Neuron (in vitro differentiated cells): Measurements from ENCODE around the gene GET4.
"Not testable (repeated sequence)": the region's sequence is repeated elsewhere in the genome, so short reads cannot be mapped to it uniquely, and the experiment has no call there.

ENCODE experiments used
- H2AFZ ChIP-seq: one replicate; pipeline ENCODE4 v1.6.1; 2013; ENCODE audit warnings: low read depth, mild to moderate bottlenecking, inconsistent platforms, low read length, moderate library complexity
- H3K27me3 ChIP-seq: one replicate; pipeline ENCODE4 v1.6.1; 2013; ENCODE audit warnings: low read length; ENCODE audit not compliant: insufficient read depth
- H3K36me3 ChIP-seq: one replicate; pipeline ENCODE4 v1.6.1; 2013; ENCODE audit warnings: low read length; ENCODE audit not compliant: insufficient read depth
- H3K4me1 ChIP-seq: one replicate; pipeline ENCODE4 v1.6.1; 2013; ENCODE audit warnings: low read length; ENCODE audit not compliant: insufficient read depth
- H3K4me3 ChIP-seq: 2 replicates; pipeline ENCODE4 v1.5.1; 2013; ENCODE audit warnings: mild to moderate bottlenecking, low read length, moderate library complexity
- H3K9me3 ChIP-seq: one replicate; pipeline ENCODE4 v1.6.1; 2013; ENCODE audit warnings: low read length

Gene GET4

DNA sequence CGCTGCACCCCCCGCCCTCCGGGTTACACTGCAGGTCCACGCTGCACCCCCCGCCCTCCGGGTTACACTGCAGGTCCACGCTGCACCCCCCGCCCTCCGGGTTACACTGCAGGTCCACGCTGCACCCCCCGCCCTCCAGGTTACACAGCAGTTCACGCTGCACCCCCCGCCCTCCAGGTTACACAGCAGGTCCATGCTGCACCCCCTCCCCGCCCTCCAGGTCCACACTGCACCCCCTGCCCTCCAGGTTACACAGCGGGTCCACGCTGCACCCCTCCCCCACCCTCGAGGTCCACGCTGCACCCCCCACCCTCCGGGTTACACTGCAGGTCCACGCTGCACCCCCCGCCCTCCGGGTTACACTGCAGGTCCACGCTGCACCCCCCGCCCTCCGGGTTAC is 47.7 kb downstream of the GET4 start:
- not testable (repeated sequence) for H3K4me1 ChIP-seq, H2AFZ ChIP-seq, H3K27me3 ChIP-seq, H3K4me3 ChIP-seq, H3K36me3 ChIP-seq, H3K9me3 ChIP-seq

DNA sequence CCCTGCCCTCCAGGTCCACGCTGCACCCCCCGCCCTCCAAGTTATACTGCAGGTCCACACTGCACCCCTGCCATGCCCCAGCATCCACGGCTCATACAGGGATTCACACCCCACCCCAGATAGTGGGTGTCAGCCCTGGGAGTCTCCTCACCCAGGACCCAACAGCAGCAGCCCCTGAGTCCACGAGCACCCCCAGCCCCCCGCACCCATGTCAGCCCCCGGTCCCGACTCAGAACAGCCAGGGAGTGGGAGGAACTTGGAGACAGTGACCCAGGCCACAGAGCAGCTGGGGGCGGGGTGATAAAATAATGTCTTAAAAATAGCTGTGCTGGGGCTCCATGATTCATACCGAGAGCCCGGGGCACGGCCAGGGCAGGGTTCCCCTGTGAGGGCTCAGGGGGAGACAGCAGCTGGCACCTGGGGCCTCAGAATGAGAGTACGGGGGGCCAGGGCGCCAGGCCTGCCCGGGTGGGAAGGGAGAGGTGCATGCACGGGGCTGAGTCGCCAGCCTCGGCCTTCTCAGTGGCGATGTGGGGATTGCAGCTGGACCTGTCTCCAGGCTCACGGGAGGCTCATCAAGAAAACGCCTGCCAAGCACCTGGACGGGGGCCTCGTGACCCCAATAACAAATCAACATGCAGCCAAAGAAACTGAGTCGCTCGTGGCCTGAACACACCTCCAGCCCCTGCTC is 48.3 kb downstream of the GET4 start:
- Histone ChIP-seq H3K9me3 (no peaks in the 10 kb centered on the region), H3K27me3 (peaks cover 10% of the 10 kb centered on the region), H3K36me3 (no peaks in the 10 kb centered on the region), H3K4me3 (no peak overlapping the region), H3K4me1 (peaks cover 8% of the 10 kb centered on the region), H2AFZ (no peak overlapping the region)

DNA sequence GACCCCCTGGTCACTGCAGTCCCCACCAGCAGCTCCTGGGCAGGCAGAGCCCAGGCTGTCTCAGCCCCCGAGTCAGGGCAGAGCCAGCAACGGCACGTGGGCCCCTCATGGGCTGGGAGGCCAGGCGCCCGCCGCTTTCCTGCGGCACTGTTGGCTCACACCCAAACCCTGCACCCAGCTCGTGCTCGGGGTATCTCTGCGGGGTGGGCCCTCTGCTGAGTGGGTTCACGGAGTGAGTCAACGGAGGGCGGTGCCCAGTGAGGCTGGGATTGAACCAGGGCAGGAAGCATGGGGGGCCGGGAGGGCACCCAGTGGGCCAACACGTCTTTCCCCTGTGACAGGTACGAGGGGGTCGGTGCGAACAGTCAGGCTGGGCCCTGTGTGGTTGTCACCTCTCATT is 49.2 kb downstream of the GET4 start:
- no peaks in the 10 kb centered on the region for H3K36me3 ChIP-seq
- H2AFZ ChIP-seq: no peak overlapping the region
- H3K4me3 ChIP-seq: no peak overlapping the region
- H3K27me3 ChIP-seq: peaks cover 10% of the 10 kb centered on the region
- no peaks in the 10 kb centered on the region for H3K9me3 ChIP-seq
- H3K4me1 ChIP-seq: peaks cover 8% of the 10 kb centered on the region

DNA sequence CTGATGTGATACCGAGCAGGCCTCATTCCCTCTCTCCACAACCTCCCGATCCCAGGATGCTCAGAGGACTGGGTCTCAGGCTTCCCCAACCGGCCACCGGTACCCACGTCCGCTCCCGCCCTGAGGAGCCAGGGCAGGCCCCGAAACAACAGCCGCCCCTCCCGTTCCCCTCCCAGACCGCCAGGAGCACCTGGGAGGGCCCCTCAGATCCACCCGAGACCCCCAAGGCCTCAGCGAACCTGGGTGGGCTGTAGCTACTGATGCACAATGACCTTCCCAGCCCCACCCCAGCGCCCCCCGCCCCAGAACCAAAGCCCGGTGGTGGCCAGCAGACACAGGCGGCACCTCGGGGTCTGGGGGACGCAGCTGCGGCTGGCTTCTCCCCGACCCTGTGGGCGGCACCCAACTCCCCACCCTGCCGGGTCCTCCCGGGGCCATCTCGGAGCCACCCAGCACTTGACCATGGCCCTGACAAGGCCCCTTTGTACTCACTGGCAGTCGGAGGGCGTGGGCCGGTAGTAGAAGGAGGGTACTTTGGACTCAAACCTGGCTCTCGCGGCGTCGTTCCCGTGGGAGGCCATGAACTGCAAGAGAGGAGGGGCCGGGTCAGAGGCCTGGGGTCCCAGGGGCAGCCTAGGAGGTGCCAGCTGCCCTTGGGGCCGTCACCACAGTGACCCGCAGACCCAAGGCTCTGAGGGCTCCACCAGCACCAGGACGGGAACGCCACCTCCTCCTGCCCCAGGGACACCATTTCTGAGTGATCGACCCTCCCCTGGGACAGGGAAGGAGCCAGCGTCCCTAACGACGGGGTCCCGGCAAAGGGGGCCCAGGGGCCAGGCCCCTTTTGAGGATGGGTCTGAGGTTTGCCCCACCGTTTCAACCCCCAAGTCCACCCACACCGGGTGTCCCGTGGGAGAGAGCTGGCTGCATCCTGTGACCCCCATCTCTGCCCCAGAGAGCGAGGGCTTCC is 50.0 kb downstream of the GET4 start:
- Histone ChIP-seq H2AFZ (no peak overlapping the region), H3K4me3 (no peak overlapping the region)

DNA sequence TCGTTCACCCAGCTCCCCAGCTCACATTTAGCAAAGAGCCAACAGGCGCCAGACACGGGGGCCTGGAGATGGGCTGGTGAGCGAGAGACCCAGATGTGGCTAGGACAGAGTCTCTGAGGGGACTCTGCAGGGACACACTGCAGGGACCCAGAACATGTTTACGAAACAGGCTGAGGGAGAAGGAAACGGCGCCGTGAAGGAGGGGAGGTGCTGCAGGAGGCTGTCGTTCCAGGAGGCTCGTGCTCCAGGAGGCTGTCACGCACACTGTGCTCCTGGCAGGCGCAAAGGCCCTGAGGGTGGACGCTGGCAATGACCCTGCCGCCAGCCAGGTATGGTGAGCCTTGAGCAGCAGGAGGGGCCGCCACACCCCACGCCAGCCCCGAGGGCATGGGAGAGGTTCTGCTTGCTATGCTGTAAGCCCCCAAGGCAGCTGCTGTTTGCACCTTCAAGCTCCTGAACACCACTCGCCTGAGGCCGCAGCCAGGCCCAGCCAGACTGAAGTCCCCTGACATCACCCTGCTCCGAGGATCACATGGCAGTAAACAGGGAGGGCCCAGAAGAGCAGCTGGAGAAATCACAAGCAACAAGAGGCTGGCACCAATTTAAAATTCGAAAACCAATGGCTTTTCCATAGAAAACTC is 50.8 kb downstream of the GET4 start:
- H2AFZ ChIP-seq: no peak overlapping the region
- no peaks in the 10 kb centered on the region for H3K9me3 ChIP-seq
- H3K36me3 ChIP-seq: no peaks in the 10 kb centered on the region
- H3K4me3 ChIP-seq: no peak overlapping the region
- peaks cover 10% of the 10 kb centered on the region for H3K27me3 ChIP-seq
- peaks cover 8% of the 10 kb centered on the region for H3K4me1 ChIP-seq

More for the DNA sequence above, 50.0 kb downstream of the GET4 start:
- Histone ChIP-seq H3K9me3 (no peaks in the 10 kb centered on the region), H3K27me3 (peaks cover 10% of the 10 kb centered on the region), H3K4me1 (peaks cover 8% of the 10 kb centered on the region), H3K36me3 (no peaks in the 10 kb centered on the region)

DNA sequence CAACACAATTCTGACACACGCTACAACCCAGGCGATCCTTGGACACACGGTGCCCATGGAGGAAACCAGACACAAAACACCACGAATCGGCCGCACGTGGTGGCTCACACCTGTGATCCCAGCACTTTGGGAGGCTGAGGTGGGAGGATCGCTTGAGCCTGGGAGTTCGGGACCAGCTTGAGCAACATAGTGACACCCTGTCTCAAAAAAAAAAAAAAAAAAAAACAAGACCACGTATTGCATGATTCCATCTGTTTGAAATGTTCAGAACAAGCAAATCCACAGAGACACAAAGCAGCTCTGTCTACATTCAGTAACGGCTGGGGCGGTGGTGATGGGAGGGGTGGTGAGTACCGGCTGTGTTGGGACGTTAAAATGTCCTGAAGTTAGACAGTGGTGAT is 53.0 kb downstream of the GET4 start:
- no peaks in the 10 kb centered on the region for H3K27me3 ChIP-seq
- H3K4me3 ChIP-seq: no peak overlapping the region
- no peak overlapping the region for H2AFZ ChIP-seq
- no peaks in the 10 kb centered on the region for H3K9me3 ChIP-seq
- H3K36me3 ChIP-seq: no peaks in the 10 kb centered on the region
- H3K4me1 ChIP-seq: no peaks in the 10 kb centered on the region

DNA sequence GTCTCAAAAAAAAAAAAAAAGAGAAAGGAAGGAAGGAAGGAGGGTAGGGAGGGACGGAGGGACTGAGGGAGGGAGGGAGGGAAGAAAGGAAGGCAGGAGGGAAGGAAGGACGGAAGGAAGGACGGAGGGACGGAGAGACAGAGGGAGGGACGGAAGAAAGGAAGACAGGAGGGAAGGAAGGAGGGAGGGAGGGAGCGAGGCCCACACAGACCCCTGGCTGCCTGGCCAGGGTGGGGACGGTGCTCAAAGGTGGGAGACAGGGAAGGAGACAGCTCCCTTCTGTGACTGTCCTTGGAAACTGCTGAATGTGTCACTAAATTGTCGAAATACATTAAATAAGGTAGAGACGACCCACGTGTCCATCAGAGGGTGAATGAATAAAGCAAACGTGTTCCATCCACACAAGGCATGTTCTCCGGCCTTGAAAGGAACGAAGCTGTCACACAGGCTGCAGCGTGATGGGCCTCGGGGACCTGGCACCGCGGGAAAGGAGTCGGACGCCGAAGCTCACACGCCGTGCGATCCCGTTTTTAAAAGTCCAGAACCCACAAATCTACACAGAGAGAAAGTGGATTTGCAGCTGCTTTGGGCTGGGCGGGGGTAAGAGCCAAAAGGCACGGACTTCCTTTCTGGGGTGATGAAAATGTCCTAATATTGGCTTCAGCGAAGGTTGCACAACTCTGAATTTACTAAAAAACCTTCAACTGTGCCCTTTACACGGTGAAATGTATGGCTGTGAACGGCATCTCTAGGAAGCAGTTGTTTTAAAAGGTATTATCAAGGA is 54.8 kb downstream of the GET4 start:
- H3K36me3 ChIP-seq: no peaks in the 10 kb centered on the region
- no peaks in the 10 kb centered on the region for H3K4me1 ChIP-seq
- H2AFZ ChIP-seq: no peak overlapping the region
- H3K4me3 ChIP-seq: no peak overlapping the region
- H3K27me3 ChIP-seq: no peaks in the 10 kb centered on the region
- no peaks in the 10 kb centered on the region for H3K9me3 ChIP-seq

DNA sequence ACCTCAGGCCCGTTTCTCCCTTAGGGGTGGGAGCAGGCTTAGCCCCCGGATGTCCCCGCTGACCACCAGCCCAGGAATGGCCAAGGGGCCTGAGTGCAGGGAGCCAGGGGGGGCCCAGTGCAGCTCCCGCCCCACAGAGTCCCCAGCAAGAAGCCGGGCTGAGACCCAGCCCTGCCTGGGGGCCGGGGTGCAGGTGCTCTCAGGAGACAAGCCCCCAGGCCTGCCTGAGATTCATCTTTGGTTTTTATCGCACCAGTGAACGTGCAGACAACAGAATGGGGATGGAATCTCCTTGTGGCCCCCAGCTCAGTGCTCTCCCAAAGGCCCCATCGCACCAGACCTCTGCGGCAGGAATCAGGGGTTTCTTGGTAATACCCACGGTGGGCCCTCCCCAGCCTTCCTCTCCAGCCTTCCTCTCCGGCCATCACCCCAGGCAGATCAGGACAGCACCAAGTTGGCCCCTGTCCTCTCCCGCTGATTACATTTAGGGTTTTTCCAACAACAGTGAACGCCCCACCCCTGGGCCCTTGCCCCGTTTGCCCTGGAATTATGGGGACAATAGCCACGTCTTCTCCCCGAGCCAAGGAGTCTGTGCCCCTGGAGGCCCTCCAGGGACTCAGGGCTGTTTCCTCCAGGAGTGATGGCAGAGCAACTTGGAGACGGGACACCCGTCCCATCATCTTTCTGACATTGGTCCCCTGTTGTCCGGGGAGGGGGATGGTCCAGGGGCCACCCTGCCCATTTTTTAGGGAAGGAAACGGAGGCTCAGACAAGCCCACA is 55.7 kb downstream of the GET4 start:
- H3K4me1 ChIP-seq: no peaks in the 10 kb centered on the region
- H3K9me3 ChIP-seq: no peaks in the 10 kb centered on the region
- H3K4me3 ChIP-seq: no peak overlapping the region
- no peak overlapping the region for H2AFZ ChIP-seq
- H3K27me3 ChIP-seq: no peaks in the 10 kb centered on the region
- H3K36me3 ChIP-seq: no peaks in the 10 kb centered on the region

DNA sequence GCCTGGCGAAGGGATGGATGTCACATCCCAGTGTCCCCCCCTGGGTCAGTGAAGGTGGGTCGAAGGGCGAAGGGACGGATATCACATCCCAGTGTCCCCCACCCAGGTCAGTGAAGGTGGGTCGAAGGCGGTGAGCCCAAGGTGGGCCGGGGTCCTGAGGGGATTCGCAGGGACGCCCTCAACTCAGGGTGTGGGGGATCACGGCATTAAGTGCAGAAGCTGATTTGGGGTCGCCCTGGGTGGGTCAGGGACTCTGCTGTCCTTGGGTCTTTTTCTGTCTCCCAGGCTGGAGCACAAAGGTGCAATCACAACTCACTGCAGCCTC is 56.3 kb downstream of the GET4 start:
- no peak overlapping the region for H2AFZ ChIP-seq
- no peaks in the 10 kb centered on the region for H3K27me3 ChIP-seq
- H3K4me3 ChIP-seq: no peak overlapping the region
- H3K9me3 ChIP-seq: no peaks in the 10 kb centered on the region
- H3K4me1 ChIP-seq: no peaks in the 10 kb centered on the region
- H3K36me3 ChIP-seq: no peaks in the 10 kb centered on the region

DNA sequence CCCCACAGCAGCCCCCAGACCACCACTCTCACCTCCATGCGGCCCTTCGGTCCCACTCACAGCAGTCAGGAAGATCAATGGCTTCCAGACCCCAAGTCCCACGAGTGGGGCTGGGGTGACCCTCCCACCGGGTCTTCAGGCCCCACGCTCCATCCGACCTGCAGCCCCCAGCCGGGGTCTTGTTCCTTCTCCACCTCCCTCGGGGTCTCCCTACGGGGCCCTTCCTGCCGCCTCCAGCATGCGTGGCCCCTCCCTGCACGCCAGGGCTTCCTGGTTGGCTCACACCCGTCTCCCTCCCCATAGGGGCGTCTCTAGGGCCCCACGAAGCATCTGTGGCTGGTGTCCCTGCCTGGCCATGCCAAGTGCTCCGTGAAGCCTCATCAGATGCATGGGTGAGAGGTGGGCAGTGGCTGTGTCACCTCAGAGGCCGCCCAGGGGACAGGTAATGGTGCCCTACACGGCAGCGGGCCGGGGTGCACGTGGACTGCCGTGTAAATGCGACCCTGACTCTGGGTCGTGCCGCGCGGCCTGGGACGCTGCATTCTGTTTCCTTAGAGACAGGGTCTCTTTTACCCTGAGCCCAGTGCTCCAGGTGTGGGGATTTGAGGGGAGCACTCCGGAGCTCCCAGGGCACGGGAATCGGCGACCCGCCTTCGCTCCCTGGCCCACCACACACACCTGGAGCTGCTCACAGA is 58.3 kb downstream of the GET4 start:
- Histone ChIP-seq H3K36me3 (no peaks in the 10 kb centered on the region), H2AFZ (no peak overlapping the region), H3K4me1 (no peaks in the 10 kb centered on the region), H3K27me3 (no peaks in the 10 kb centered on the region), H3K4me3 (no peak overlapping the region), H3K9me3 (no peaks in the 10 kb centered on the region)

DNA sequence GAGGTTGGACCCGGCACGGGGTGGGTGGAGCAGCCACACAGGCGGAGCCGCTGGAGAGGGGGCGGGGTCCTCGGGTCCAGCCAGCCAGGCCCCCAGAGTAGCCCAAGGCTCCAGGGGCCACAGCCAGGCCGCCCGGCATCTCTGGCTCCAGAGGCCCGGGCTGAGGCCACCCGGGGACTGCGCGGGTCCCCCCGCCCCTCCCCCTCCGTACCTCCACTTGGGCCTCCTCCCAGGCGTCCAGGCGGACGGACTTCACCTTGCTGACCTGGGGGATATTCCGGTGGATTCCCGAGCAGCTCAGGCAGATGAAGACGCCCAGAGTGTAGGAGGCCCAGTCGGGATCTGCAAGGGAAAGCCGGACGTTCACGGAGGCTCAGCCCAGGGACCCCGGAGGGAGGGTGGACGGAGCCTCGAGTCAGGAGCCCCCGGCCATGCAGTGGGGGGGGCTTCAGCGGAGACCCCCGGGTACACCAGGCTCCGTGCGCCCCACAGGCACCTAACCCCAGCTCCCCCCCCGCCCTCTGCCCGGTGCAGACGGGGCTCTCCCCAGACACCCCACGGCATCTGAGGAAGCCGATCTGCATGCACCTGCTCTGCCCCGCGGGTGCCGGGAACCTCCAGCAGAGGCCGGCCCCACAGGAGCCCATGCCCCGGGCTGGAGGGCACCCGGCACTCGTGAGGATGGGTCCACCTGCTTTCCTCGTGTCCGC is 59.0 kb downstream of the GET4 start:
- H3K4me3 ChIP-seq: no peak overlapping the region
- H2AFZ ChIP-seq: no peak overlapping the region
- H3K27me3 ChIP-seq: no peaks in the 10 kb centered on the region
- H3K9me3 ChIP-seq: peaks cover 6% of the 10 kb centered on the region
- H3K36me3 ChIP-seq: no peaks in the 10 kb centered on the region
- H3K4me1 ChIP-seq: no peaks in the 10 kb centered on the region
